Body of pancreas (tissue), 4 donors: ENCODE measurements around the gene NUP153.

ENCODE experiments used
- CTCF ChIP-seq, 7 experiments: fragments of 450-650 bp in 4 of 7; fragments of 200-600 bp in 3 of 7; sonication (generic) in 3 of 7; IDR thresholded peaks; one replicate each; pipeline ENCODE4 v1.5.1; 2016 to 2019; ENCODE audit warnings: antibody characterized with exemption in 7 of 7
- POLR2A ChIP-seq, 3 donors: fragments of 450-650 bp; IDR thresholded peaks; one replicate each; pipeline ENCODE4 v1.6.1; 2016; ENCODE audit warnings: antibody characterized with exemption in 3 of 3, mild to moderate bottlenecking in 2 of 3

GRCh38 chr6:17596085-17596484 lies 110.6 kb downstream of the NUP153 start:
- no peak for TF ChIP-seq CTCF (IDR thresholded peaks at IDR 0.05)
- no peak for TF ChIP-seq POLR2A (IDR thresholded peaks at IDR 0.05)
